GM12864 (cell line): ENCODE data around the gene TSHR.

Experiments used
- DNase-seq: peaks from one replicate; pipeline ENCODE4 v3.0.0-alpha.2; 2011; ENCODE audit warnings: low read depth
- H3K4me3 ChIP-seq: 2 replicates; pipeline ENCODE4 v1.5.1; 2011; ENCODE audit warnings: mild to moderate bottlenecking, low read depth, low read length, control low read depth
- CTCF ChIP-seq: IDR thresholded peaks from 2 replicates; pipeline ENCODE4 v1.5.1; 2011; ENCODE audit warnings: low read depth, mild to moderate bottlenecking, moderate library complexity, low read length, control low read depth, inconsistent platforms; ENCODE audit errors: missing control alignments

Gene TSHR

GRCh38 chr14:81062380-81062779 is 107.0 kb downstream of the TSHR start:
- H3K4me3 ChIP-seq, result no peak overlapping the region
- no peak for TF ChIP-seq CTCF
- DNase-seq, result no peak

GRCh38 chr14:81062816-81063215 is 107.4 kb downstream of the TSHR start:
- peak; percentile 48 for TF ChIP-seq CTCF
- no peak overlapping the region for H3K4me3 ChIP-seq
- no peak for DNase-seq

GRCh38 chr14:81066672-81067071 is 111.3 kb downstream of the TSHR start:
- no peak for TF ChIP-seq CTCF
- no peak overlapping the region for H3K4me3 ChIP-seq
- no peak for DNase-seq

- H3K4me3 ChIP-seq, result no peak overlapping the region
- no peak for TF ChIP-seq CTCF
- no peak for DNase-seq
These were observed 111.7 kb downstream of the TSHR start for GRCh38 chr14:81067156-81067555.

- no peak for DNase-seq
- no peak for TF ChIP-seq CTCF
- no peak overlapping the region for H3K4me3 ChIP-seq
These were observed 112.9 kb downstream of the TSHR start for GRCh38 chr14:81068176-81068782.

GRCh38 chr14:81070511-81070910 is 115.1 kb downstream of the TSHR start:
- no peak for TF ChIP-seq CTCF
- H3K4me3 ChIP-seq, result no peak overlapping the region
- no peak for DNase-seq

GRCh38 chr14:81085596-81085995 is 130.2 kb downstream of the TSHR start:
- TF ChIP-seq CTCF, result no peak

More at GRCh38 chr14:81085596-81085995, 130.2 kb downstream of the TSHR start:
- no peak overlapping the region for H3K4me3 ChIP-seq
- no peak for DNase-seq
